ENCODE results near the gene DUSP15. TPM values are rescaled to one million over a fixed set of nuclear protein-coding genes. Genes with fewer than 3 reads are reported as not detected.

DUSP15 gene
- total RNA-seq, 1 donor from 2014 or later, result not detected

GRCh38 chr20:31845300-31845863 is 24.9 kb downstream of the DUSP15 start, which contains the start of gene FOXS1:
Gene FOXS1 (minus strand): TSS chr20:31845604. CDS start chr20:31845542, 62 bp downstream.
- DNase-seq (ENCODE audit: low read depth), result no peak
- no peak within 1 kb of the TSS for H3K4me3 ChIP-seq (ENCODE audit: low read depth, low read length)
- TF ChIP-seq CTCF (conservative IDR thresholded peaks at IDR 0.05; ENCODE audit: low read depth, low read length), result no peak

- H3K4me3 ChIP-seq (ENCODE audit: low read depth, low read length), result no peak overlapping the region
- DNase-seq (ENCODE audit: low read depth), result no peak
- TF ChIP-seq CTCF (conservative IDR thresholded peaks at IDR 0.05; ENCODE audit: low read depth, low read length), result no peak
Measured at GRCh38 chr20:31844737-31845299, 25.5 kb downstream of the DUSP15 start.

- DNase-seq (ENCODE audit: low read depth), result no peak
- H3K4me3 ChIP-seq (ENCODE audit: low read depth, low read length), result no peak overlapping the region
- no peak for TF ChIP-seq CTCF (conservative IDR thresholded peaks at IDR 0.05; ENCODE audit: low read depth, low read length)
Measured at GRCh38 chr20:31843881-31844280, 26.4 kb downstream of the DUSP15 start.

GRCh38 chr20:31843288-31843687 is 27.0 kb downstream of the DUSP15 start:
- no peak for DNase-seq (ENCODE audit: low read depth)
- H3K4me3 ChIP-seq (ENCODE audit: low read depth, low read length), result no peak overlapping the region
- TF ChIP-seq CTCF (conservative IDR thresholded peaks at IDR 0.05; ENCODE audit: low read depth, low read length), result no peak

GRCh38 chr20:31842471-31843157 is 27.7 kb downstream of the DUSP15 start:
- H3K4me3 ChIP-seq (ENCODE audit: low read depth, low read length), result no peak overlapping the region
- no peak for TF ChIP-seq CTCF (conservative IDR thresholded peaks at IDR 0.05; ENCODE audit: low read depth, low read length)
- DNase-seq (ENCODE audit: low read depth), result no peak

- no peak overlapping the region for H3K4me3 ChIP-seq (ENCODE audit: low read depth, low read length)
- TF ChIP-seq CTCF (conservative IDR thresholded peaks at IDR 0.05; ENCODE audit: low read depth, low read length), result no peak
- peak; percentile 33 for DNase-seq (ENCODE audit: low read depth)
Measured at GRCh38 chr20:31841928-31842327, 28.4 kb downstream of the DUSP15 start.
